ENCODE measurements around the gene CELF5.

The CELF5 gene

GRCh38 chr19:3224346-3225168 is at the start of gene CELF5:
Gene CELF5, plus strand, starts transcription at chr19:3224661. Its CDS starts 79 bp downstream, at chr19:3224740.
- peak within 1 kb of the TSS; percentile 69 for H3K4me3 ChIP-seq (ENCODE audit: low read depth, low read length)

DNA sequence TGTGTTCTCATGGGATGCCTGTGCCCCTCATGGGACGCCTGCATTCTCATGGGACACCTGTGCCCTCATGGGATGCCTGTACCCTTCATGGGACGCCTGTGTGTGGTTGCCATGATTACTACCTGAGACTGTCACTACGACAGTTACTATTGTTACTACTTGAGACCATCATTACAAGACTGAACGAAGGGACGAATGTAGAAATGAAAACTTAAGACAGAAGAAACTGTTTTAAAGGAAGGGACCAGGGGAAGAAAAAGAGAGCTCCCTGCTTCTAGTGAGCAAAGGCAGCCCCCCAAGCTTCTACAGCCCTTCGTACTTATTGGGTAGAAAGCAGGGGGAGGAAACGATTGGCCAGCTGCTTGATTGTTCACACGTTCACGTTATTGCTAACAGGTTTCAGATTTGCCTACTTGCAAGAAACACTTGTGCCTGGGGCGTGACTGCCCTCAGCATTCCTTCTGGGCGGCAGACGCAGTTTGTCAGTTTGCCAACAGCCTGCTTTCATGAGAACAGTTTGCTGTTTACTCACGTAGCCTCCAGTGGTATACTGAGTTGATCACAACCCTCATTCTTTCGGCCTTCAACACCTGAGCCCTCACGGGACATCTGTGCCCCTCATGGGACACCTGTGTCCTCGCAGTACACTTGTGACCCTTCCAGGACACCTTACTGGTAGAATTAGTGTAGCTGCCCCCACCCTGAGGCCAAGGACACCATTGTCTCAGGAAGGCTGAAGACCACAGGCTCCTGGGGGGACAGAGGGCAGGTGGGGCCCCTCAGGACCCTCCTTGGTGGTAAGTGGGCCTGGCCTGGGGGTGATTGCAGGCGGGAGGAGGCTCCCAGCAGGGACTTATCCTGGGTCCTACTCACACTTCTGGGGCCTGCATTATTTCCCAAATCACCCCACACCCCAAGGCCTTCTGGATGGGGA is 48.4 kb upstream of the CELF5 start:
- H3K4me1 ChIP-seq (ENCODE audit: control insufficient read depth, insufficient read depth, low read length), result no peaks in the 10 kb centered on the region
- H3K27ac ChIP-seq (ENCODE audit: low read depth, low read length), result no peak overlapping the region
- no peaks in the 10 kb centered on the region for H3K36me3 ChIP-seq (ENCODE audit: control insufficient read depth, insufficient read depth, low read length)
- H3K9ac ChIP-seq (ENCODE audit: low read depth, low read length), result no peak overlapping the region
- H3K4me3 ChIP-seq (ENCODE audit: low read depth, low read length), result no peak overlapping the region
- no peaks in the 10 kb centered on the region for H3K27me3 ChIP-seq (ENCODE audit: control insufficient read depth, insufficient read depth, low read length)
- H3K9me3 ChIP-seq (ENCODE audit: control insufficient read depth, insufficient read depth, low read length), result no peaks in the 10 kb centered on the region

More at GRCh38 chr19:3224346-3225168, at the start of gene CELF5:
- Histone ChIP-seq H3K9ac (ENCODE audit: low read depth, low read length) (no peak within 1 kb of the TSS), H3K36me3 (ENCODE audit: control insufficient read depth, insufficient read depth, low read length) (no peaks in the 10 kb centered on the region), H3K9me3 (ENCODE audit: control insufficient read depth, insufficient read depth, low read length) (no peaks in the 10 kb centered on the region), H3K27ac (ENCODE audit: low read depth, low read length) (no peak within 1 kb of the TSS), H3K27me3 (ENCODE audit: control insufficient read depth, insufficient read depth, low read length) (0 out of 2 replicates have a peak, but pooled peaks cover 9% of the 10 kb centered on the region), H3K4me1 (ENCODE audit: control insufficient read depth, insufficient read depth, low read length) (peaks cover 6% of the 10 kb centered on the region)

GRCh38 chr19:3176715-3177501 is 47.6 kb upstream of the CELF5 start:
- no peaks in the 10 kb centered on the region for H3K36me3 ChIP-seq (ENCODE audit: control insufficient read depth, insufficient read depth, low read length)
- H3K4me3 ChIP-seq (ENCODE audit: low read depth, low read length), result no peak overlapping the region
- no peak overlapping the region for H3K9ac ChIP-seq (ENCODE audit: low read depth, low read length)
- no peak overlapping the region for H3K27ac ChIP-seq (ENCODE audit: low read depth, low read length)
- no peaks in the 10 kb centered on the region for H3K9me3 ChIP-seq (ENCODE audit: control insufficient read depth, insufficient read depth, low read length)
- no peaks in the 10 kb centered on the region for H3K27me3 ChIP-seq (ENCODE audit: control insufficient read depth, insufficient read depth, low read length)
- H3K4me1 ChIP-seq (ENCODE audit: control insufficient read depth, insufficient read depth, low read length), result no peaks in the 10 kb centered on the region

GRCh38 chr19:3178377-3178972 is 46.0 kb upstream of the CELF5 start, which contains the start of gene S1PR4:
Gene S1PR4, plus strand, starts transcription at chr19:3178769. Its CDS starts 24 bp downstream, at chr19:3178793.
- no peaks in the 10 kb centered on the region for H3K4me1 ChIP-seq (ENCODE audit: control insufficient read depth, insufficient read depth, low read length)
- no peaks in the 10 kb centered on the region for H3K27me3 ChIP-seq (ENCODE audit: control insufficient read depth, insufficient read depth, low read length)
- no peaks in the 10 kb centered on the region for H3K9me3 ChIP-seq (ENCODE audit: control insufficient read depth, insufficient read depth, low read length)
- no peak within 1 kb of the TSS for H3K27ac ChIP-seq (ENCODE audit: low read depth, low read length)
- no peaks in the 10 kb centered on the region for H3K36me3 ChIP-seq (ENCODE audit: control insufficient read depth, insufficient read depth, low read length)
- H3K4me3 ChIP-seq (ENCODE audit: low read depth, low read length), result no peak within 1 kb of the TSS
- no peak within 1 kb of the TSS for H3K9ac ChIP-seq (ENCODE audit: low read depth, low read length)

DNA sequence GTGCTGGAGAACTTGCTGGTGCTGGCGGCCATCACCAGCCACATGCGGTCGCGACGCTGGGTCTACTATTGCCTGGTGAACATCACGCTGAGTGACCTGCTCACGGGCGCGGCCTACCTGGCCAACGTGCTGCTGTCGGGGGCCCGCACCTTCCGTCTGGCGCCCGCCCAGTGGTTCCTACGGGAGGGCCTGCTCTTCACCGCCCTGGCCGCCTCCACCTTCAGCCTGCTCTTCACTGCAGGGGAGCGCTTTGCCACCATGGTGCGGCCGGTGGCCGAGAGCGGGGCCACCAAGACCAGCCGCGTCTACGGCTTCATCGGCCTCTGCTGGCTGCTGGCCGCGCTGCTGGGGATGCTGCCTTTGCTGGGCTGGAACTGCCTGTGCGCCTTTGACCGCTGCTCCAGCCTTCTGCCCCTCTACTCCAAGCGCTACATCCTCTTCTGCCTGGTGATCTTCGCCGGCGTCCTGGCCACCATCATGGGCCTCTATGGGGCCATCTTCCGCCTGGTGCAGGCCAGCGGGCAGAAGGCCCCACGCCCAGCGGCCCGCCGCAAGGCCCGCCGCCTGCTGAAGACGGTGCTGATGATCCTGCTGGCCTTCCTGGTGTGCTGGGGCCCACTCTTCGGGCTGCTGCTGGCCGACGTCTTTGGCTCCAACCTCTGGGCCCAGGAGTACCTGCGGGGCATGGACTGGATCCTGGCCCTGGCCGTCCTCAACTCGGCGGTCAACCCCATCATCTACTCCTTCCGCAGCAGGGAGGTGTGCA is 45.3 kb upstream of the CELF5 start:
- Histone ChIP-seq H3K36me3 (ENCODE audit: control insufficient read depth, insufficient read depth, low read length) (no peaks in the 10 kb centered on the region), H3K4me1 (ENCODE audit: control insufficient read depth, insufficient read depth, low read length) (no peaks in the 10 kb centered on the region), H3K9me3 (ENCODE audit: control insufficient read depth, insufficient read depth, low read length) (no peaks in the 10 kb centered on the region), H3K9ac (ENCODE audit: low read depth, low read length) (no peak overlapping the region), H3K4me3 (ENCODE audit: low read depth, low read length) (no peak overlapping the region), H3K27me3 (ENCODE audit: control insufficient read depth, insufficient read depth, low read length) (no peaks in the 10 kb centered on the region), H3K27ac (ENCODE audit: low read depth, low read length) (no peak overlapping the region)

GRCh38 chr19:3179739-3180293 is 44.6 kb upstream of the CELF5 start:
- no peak overlapping the region for H3K27ac ChIP-seq (ENCODE audit: low read depth, low read length)

GRCh38 chr19:3183721-3184641 is 40.5 kb upstream of the CELF5 start:
- H3K9ac ChIP-seq (ENCODE audit: low read depth, low read length), result no peak overlapping the region

More at GRCh38 chr19:3179739-3180293, 44.6 kb upstream of the CELF5 start:
- H3K9ac ChIP-seq (ENCODE audit: low read depth, low read length), result no peak overlapping the region
- no peak overlapping the region for H3K4me3 ChIP-seq (ENCODE audit: low read depth, low read length)
- no peaks in the 10 kb centered on the region for H3K36me3 ChIP-seq (ENCODE audit: control insufficient read depth, insufficient read depth, low read length)
- H3K27me3 ChIP-seq (ENCODE audit: control insufficient read depth, insufficient read depth, low read length), result no peaks in the 10 kb centered on the region
- no peaks in the 10 kb centered on the region for H3K9me3 ChIP-seq (ENCODE audit: control insufficient read depth, insufficient read depth, low read length)
- H3K4me1 ChIP-seq (ENCODE audit: control insufficient read depth, insufficient read depth, low read length), result no peaks in the 10 kb centered on the region

DNA sequence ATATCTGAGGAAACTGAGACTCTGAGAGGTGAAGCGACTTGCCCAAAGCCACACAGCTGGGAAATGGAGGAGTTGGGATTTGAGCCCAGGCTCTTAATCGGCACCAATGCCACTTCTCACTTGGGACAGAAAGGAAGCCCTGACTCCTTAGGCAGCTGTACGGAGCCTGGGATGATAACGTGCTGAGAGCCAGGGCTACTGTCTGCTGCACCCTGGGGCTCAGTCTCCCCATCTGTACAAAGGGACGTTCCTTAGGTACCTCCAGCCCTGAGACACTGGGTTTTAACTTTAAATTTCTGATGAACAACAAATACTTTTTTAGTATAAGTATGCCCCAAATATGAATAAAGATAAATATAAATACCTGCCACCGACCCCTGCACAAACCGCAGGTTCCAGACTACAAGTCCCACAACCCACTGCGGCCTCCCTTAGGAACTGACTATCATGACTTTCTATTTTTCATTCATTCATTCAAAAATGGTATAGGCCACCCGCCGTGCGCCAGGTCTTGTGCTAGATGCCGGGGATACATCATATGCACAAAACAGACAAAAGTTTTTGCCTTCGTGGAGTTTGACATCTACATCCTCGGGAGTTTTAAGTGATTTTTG is 39.5 kb upstream of the CELF5 start:
- Histone ChIP-seq H3K4me3 (ENCODE audit: low read depth, low read length) (peak overlapping the region; percentile 89), H3K9ac (ENCODE audit: low read depth, low read length) (no peak overlapping the region), H3K27ac (ENCODE audit: low read depth, low read length) (peak overlapping the region; percentile 85), H3K36me3 (ENCODE audit: control insufficient read depth, insufficient read depth, low read length) (peaks cover 9% of the 10 kb centered on the region; the same call in 1 of the 2 replicates), H3K27me3 (ENCODE audit: control insufficient read depth, insufficient read depth, low read length) (no peaks in the 10 kb centered on the region), H3K9me3 (ENCODE audit: control insufficient read depth, insufficient read depth, low read length) (no peaks in the 10 kb centered on the region), H3K4me1 (ENCODE audit: control insufficient read depth, insufficient read depth, low read length) (peaks cover 8% of the 10 kb centered on the region; the same call in 1 of the 2 replicates)

More at GRCh38 chr19:3183721-3184641, 40.5 kb upstream of the CELF5 start:
- Histone ChIP-seq H3K27ac (ENCODE audit: low read depth, low read length) (no peak overlapping the region), H3K4me1 (ENCODE audit: control insufficient read depth, insufficient read depth, low read length) (peaks cover 8% of the 10 kb centered on the region; the same call in 1 of the 2 replicates), H3K36me3 (ENCODE audit: control insufficient read depth, insufficient read depth, low read length) (peaks cover 5% of the 10 kb centered on the region; the same call in 1 of the 2 replicates), H3K9me3 (ENCODE audit: control insufficient read depth, insufficient read depth, low read length) (no peaks in the 10 kb centered on the region), H3K27me3 (ENCODE audit: control insufficient read depth, insufficient read depth, low read length) (no peaks in the 10 kb centered on the region), H3K4me3 (ENCODE audit: low read depth, low read length) (no peak overlapping the region)

Measured in HUES48 (cell line).